Measurements from ENCODE around the gene TRMT13.
"Not testable (repeated sequence)": the region's sequence is repeated elsewhere in the genome, so short reads cannot be mapped to it uniquely, and the experiment has no call there.

TRMT13 gene

GRCh38 chr1:100183370-100183769, 50.4 kb downstream of the TRMT13 start:
- no peaks in the 10 kb centered on the region for H3K36me3 ChIP-seq (ENCODE audit: control insufficient read depth, insufficient read depth, low read length)
- H3K27me3 ChIP-seq (replicated peaks; ENCODE audit: control insufficient read depth, insufficient read depth, low read length) = no peaks in the 10 kb centered on the region
- DNase-seq (ENCODE audit: extremely low read depth, insufficient read length) = no peak
- no peak for TF ChIP-seq CTCF (IDR thresholded peaks at IDR 0.05; ENCODE audit: insufficient read depth, low read length, poor library complexity, severe bottlenecking)
- no peak overlapping the region for H3K4me3 ChIP-seq (replicated peaks; ENCODE audit: low read depth, low read length)

GRCh38 chr1:100184536-100184935, 51.6 kb downstream of the TRMT13 start:
- H3K4me3 ChIP-seq (replicated peaks; ENCODE audit: low read depth, low read length) = no peak overlapping the region
- peak; percentile 40 for DNase-seq (ENCODE audit: extremely low read depth, insufficient read length)
- H3K36me3 ChIP-seq (ENCODE audit: control insufficient read depth, insufficient read depth, low read length) = no peaks in the 10 kb centered on the region
- no peaks in the 10 kb centered on the region for H3K27me3 ChIP-seq (replicated peaks; ENCODE audit: control insufficient read depth, insufficient read depth, low read length)
- TF ChIP-seq CTCF (IDR thresholded peaks at IDR 0.05; ENCODE audit: insufficient read depth, low read length, poor library complexity, severe bottlenecking) = no peak

GRCh38 chr1:100187912-100188311, 54.9 kb downstream of the TRMT13 start:
- no peak for DNase-seq (ENCODE audit: extremely low read depth, insufficient read length)
- TF ChIP-seq CTCF (IDR thresholded peaks at IDR 0.05; ENCODE audit: insufficient read depth, low read length, poor library complexity, severe bottlenecking) = no peak

GRCh38 chr1:100188617-100189016, 55.7 kb downstream of the TRMT13 start:
- TF ChIP-seq CTCF (IDR thresholded peaks at IDR 0.05; ENCODE audit: insufficient read depth, low read length, poor library complexity, severe bottlenecking) = no peak
- DNase-seq (ENCODE audit: extremely low read depth, insufficient read length) = peak; percentile 30
- Histone ChIP-seq H3K36me3 (ENCODE audit: control insufficient read depth, insufficient read depth, low read length) (no peaks in the 10 kb centered on the region), H3K4me3 (replicated peaks; ENCODE audit: low read depth, low read length) (no peak overlapping the region), H3K27me3 (replicated peaks; ENCODE audit: control insufficient read depth, insufficient read depth, low read length) (no peaks in the 10 kb centered on the region)

More at GRCh38 chr1:100187912-100188311, 54.9 kb downstream of the TRMT13 start:
- Histone ChIP-seq H3K4me3 (replicated peaks; ENCODE audit: low read depth, low read length) (no peak overlapping the region), H3K27me3 (replicated peaks; ENCODE audit: control insufficient read depth, insufficient read depth, low read length) (no peaks in the 10 kb centered on the region), H3K36me3 (ENCODE audit: control insufficient read depth, insufficient read depth, low read length) (no peaks in the 10 kb centered on the region)

- H3K36me3 ChIP-seq (ENCODE audit: control insufficient read depth, insufficient read depth, low read length) = peaks cover 3% of the 10 kb centered on the region; the same call in 1 of the 2 replicates
- no peak overlapping the region for H3K4me3 ChIP-seq (replicated peaks; ENCODE audit: low read depth, low read length)
- DNase-seq (ENCODE audit: extremely low read depth, insufficient read length) = no peak
- no peak for TF ChIP-seq CTCF (IDR thresholded peaks at IDR 0.05; ENCODE audit: insufficient read depth, low read length, poor library complexity, severe bottlenecking)
- no peaks in the 10 kb centered on the region for H3K27me3 ChIP-seq (replicated peaks; ENCODE audit: control insufficient read depth, insufficient read depth, low read length)
These were observed 65.6 kb downstream of the TRMT13 start for GRCh38 chr1:100198596-100198995.

- not testable (repeated sequence) for H3K27me3 ChIP-seq (replicated peaks; ENCODE audit: control insufficient read depth, insufficient read depth, low read length); DNase-seq (ENCODE audit: extremely low read depth, insufficient read length); H3K36me3 ChIP-seq (ENCODE audit: control insufficient read depth, insufficient read depth, low read length)
These were observed 67.1 kb downstream of the TRMT13 start for GRCh38 chr1:100200060-100200459.

More at GRCh38 chr1:100200060-100200459, 67.1 kb downstream of the TRMT13 start:
- H3K4me3 ChIP-seq (replicated peaks; ENCODE audit: low read depth, low read length) = not testable (repeated sequence)
